GM23248 (cell line): Measurements from ENCODE around the gene TRAF7.

Experiments used
- EZH2 ChIP-seq: fragments of 200-600 bp; sonication (generic); IDR thresholded peaks from 2 replicates; pipeline ENCODE4 v1.6.1; 2018; ENCODE audit warnings: antibody characterized with exemption, mild to moderate bottlenecking; ENCODE audit not compliant: insufficient read depth, poor library complexity, severe bottlenecking
- EZH2phosphoT487 ChIP-seq: fragments of 200-600 bp; sonication (generic); IDR thresholded peaks from 2 replicates; pipeline ENCODE4 v1.6.1; 2018; ENCODE audit warnings: antibody characterized with exemption, moderate library complexity, mild to moderate bottlenecking, low read depth; ENCODE audit not compliant: insufficient read depth

DNA sequence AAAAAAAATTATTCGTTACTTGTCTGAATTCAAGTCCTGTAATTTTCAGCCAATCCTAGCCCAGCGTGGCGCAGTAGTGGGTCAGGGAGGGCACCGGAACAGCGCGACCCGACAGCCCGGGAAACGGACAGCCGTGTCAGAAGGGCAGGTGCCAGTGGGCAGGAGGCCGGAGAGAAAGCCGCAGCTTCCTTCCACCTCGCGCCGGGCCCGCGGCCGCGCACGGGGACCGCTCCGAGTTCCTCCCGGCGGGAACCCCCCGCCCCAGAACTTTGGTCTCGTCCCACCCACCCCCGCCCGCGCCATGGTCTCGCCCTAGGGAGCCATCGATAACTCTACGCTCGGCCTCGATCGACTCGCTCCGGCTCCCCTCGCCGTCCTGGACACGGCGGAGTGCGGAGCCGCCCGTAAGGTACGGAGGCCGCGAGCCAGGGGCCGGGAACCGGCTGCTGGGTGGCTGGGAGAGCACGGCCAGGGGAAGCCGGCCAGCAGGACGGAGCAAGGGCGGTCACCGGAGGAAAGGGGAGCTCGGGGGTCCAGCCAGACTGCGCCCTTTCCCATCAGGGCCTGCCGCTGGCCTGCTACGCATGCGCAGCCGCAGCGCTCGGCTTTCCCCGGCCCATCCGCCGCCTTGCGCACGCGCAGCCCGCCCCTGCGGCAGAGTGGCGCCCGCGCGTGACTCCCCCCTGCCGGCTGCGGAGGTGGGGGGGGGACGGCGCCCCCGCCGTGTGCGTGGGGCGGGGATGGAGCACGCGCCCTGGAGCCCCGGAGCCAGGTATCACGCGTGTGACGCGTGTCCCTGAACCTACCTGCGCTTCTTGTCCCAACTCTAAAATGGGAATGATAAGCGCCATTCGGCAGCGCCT, 49.8 kb downstream of the TRAF7 start, which contains the start of gene MLST8:
- no peak for TF ChIP-seq EZH2
- no peak for TF ChIP-seq EZH2phosphoT487
